Mesenchymal stem cell (in vitro differentiated cells and primary cell): ENCODE data around the gene NDUFS6.
A peak's percentile ranks its signal among the peaks of the same experiment; 100 is the strongest.

Experiments
- DNase-seq: peaks from one replicate; pipeline ENCODE4 v3.0.0-alpha.2; 2013
- H2AFZ ChIP-seq: one replicate; pipeline ENCODE4 v1.6.1; 2013; ENCODE audit warnings: low read depth, mild to moderate bottlenecking, control low read depth, inconsistent platforms, low read length, moderate library complexity
- H2AK5ac ChIP-seq: 2 replicates; pipeline ENCODE4 v1.6.1; 2013; ENCODE audit warnings: low read length, moderate library complexity, mild to moderate bottlenecking, inconsistent platforms; ENCODE audit not compliant: severe bottlenecking
- H2BK120ac ChIP-seq: one replicate; pipeline ENCODE4 v1.6.1; 2013; ENCODE audit warnings: low read depth, mild to moderate bottlenecking, inconsistent platforms, low read length, moderate library complexity
- H2BK12ac ChIP-seq, 2 experiments: one replicate each; pipeline ENCODE4 v1.6.1; 2013; ENCODE audit warnings: inconsistent platforms in 2 of 2, low read length in 2 of 2, mild to moderate bottlenecking in 2 of 2, moderate library complexity in 2 of 2, control low read depth in 1 of 2
- H2BK15ac ChIP-seq: one replicate; pipeline ENCODE4 v1.6.1; 2013; ENCODE audit warnings: mild to moderate bottlenecking, low read depth, inconsistent platforms; ENCODE audit not compliant: poor library complexity, severe bottlenecking
- H2BK5ac ChIP-seq: 2 replicates; pipeline ENCODE4 v1.6.1; 2013; ENCODE audit warnings: low read depth, mild to moderate bottlenecking, low read length, control low read depth, inconsistent platforms; ENCODE audit not compliant: poor library complexity, severe bottlenecking
- H3K14ac ChIP-seq, 2 experiments: one replicate each; pipeline ENCODE4 v1.6.1; 2013; ENCODE audit warnings: inconsistent platforms in 2 of 2, low read length in 2 of 2, control low read depth in 1 of 2, mild to moderate bottlenecking in 1 of 2, moderate library complexity in 1 of 2
- H3K18ac ChIP-seq, 2 experiments: one replicate each; pipeline ENCODE4 v1.6.1; 2013; ENCODE audit warnings: inconsistent platforms in 2 of 2, low read length in 2 of 2, control low read depth in 1 of 2, low read depth in 1 of 2, mild to moderate bottlenecking in 1 of 2
- H3K23ac ChIP-seq, 2 experiments: one replicate each; pipeline ENCODE4 v1.6.1; 2013; ENCODE audit warnings: inconsistent platforms in 2 of 2, low read length in 2 of 2, mild to moderate bottlenecking in 2 of 2, moderate library complexity in 2 of 2, control low read depth in 1 of 2
- H3K27ac ChIP-seq: 2 replicates; pipeline ENCODE4 v1.5.1; 2013; ENCODE audit warnings: mild to moderate bottlenecking, moderate library complexity, low read length, control low read depth, inconsistent platforms; ENCODE audit not compliant: poor library complexity, severe bottlenecking
- H3K27me3 ChIP-seq, 2 experiments: 2 replicates each; pipeline versions ENCODE4 v1.6.1 to v1.7.0; 2013; ENCODE audit warnings: low read length in 2 of 2, mild to moderate bottlenecking in 2 of 2, moderate library complexity in 2 of 2, control low read depth in 1 of 2, inconsistent platforms in 1 of 2; ENCODE audit not compliant: control insufficient read depth in 1 of 2, insufficient read depth in 1 of 2
- H3K36me3 ChIP-seq, 2 experiments: 2 replicates each; pipeline versions ENCODE4 v1.6.1 to v1.7.0; 2013; ENCODE audit warnings: low read length in 2 of 2, control low read depth in 1 of 2, inconsistent platforms in 1 of 2, low read depth in 1 of 2, mild to moderate bottlenecking in 1 of 2; ENCODE audit not compliant: insufficient read depth in 2 of 2, control insufficient read depth in 1 of 2
- H3K4ac ChIP-seq, 2 experiments: one replicate each; pipeline ENCODE4 v1.6.1; 2013; ENCODE audit warnings: inconsistent platforms in 2 of 2, low read length in 2 of 2, mild to moderate bottlenecking in 2 of 2, moderate library complexity in 2 of 2, control low read depth in 1 of 2, low read depth in 1 of 2
- H3K4me1 ChIP-seq: 2 replicates; pipeline ENCODE4 v1.6.1; 2013; ENCODE audit warnings: low read depth, low read length, control low read depth; ENCODE audit not compliant: control insufficient read depth, insufficient read depth
- H3K4me2 ChIP-seq: 2 replicates; pipeline ENCODE4 v1.6.1; 2013; ENCODE audit warnings: low read length, mild to moderate bottlenecking, inconsistent platforms; ENCODE audit not compliant: poor library complexity, severe bottlenecking
- H3K4me3 ChIP-seq, 2 experiments: 2 replicates each; pipeline versions ENCODE4 v1.5.1 to v1.7.0; 2013; ENCODE audit warnings: low read length in 2 of 2, mild to moderate bottlenecking in 2 of 2, control low read depth in 1 of 2, low read depth in 1 of 2; ENCODE audit not compliant: insufficient read depth in 1 of 2
- H3K79me1 ChIP-seq: replicated peaks from 2 replicates; pipeline ENCODE4 v1.6.1; 2013; ENCODE audit warnings: mild to moderate bottlenecking, control low read depth, low read length, inconsistent platforms; ENCODE audit not compliant: poor library complexity, severe bottlenecking
- H3K9ac ChIP-seq: 2 replicates; pipeline ENCODE4 v1.7.0; 2013; ENCODE audit warnings: mild to moderate bottlenecking, low read length, moderate library complexity
- H3K9me3 ChIP-seq: 2 replicates; pipeline ENCODE4 v1.7.0; 2013; ENCODE audit warnings: mild to moderate bottlenecking, low read length; ENCODE audit not compliant: control insufficient read depth
- H4K8ac ChIP-seq: one replicate; pipeline ENCODE4 v1.6.1; 2013; ENCODE audit warnings: inconsistent platforms, mild to moderate bottlenecking, low read length, moderate library complexity
- H4K91ac ChIP-seq: one replicate; pipeline ENCODE4 v1.6.1; 2013; ENCODE audit warnings: mild to moderate bottlenecking, low read length, inconsistent platforms
- WGBS: methylation state at CpG from one replicate; pipeline ENCODE4 v1.1.7; 2013; ENCODE audit warnings: mixed read lengths; 5-methylcytosine and 5-hydroxymethylcytosine counted together

NDUFS6 gene

DNA sequence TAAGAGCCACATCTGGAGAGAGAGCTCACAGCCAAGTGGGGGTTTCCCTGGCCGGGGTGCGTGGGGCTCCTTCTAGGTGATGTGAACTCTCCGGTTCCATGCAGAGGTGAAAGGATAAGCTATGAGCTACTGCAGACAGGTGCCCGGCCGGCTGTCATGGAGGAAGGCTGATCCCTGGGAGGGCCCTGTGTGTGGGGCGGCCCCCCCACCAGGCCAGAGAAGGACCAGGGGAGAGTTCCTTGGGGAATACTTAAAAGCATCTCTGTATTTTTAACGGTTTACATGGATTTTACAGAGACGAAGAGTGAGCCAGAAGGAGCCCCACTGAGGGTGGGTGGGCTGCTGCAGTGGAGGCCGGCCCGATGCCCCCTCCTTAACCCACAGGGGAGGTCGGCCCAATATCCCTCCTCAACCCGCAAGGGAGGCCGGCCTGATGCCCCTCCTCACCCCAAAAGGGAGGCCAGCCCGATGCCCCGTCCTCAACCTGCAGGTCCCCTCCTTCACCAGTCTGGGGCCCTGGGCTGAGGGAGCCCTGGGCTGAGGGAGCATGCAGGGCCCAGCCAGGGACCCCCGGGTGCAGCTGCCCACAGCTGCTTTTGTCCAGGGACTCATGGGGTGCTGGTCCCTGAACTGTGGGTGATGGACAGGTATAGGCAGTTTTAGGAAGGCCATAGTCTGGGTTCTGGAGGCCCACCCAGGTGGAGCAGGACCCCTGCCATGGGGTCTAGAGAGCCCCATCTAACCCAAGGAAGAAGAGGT is 33.5 kb upstream of the NDUFS6 start:
- no peak overlapping the region for H3K9ac ChIP-seq
- no peak overlapping the region for H3K4me3 ChIP-seq
- peaks cover 50 to 58% of the 10 kb centered on the region in 2 experiments for H3K27me3 ChIP-seq
- no peak overlapping the region for H3K4ac ChIP-seq
- DNase-seq, result no peak
- H4K91ac ChIP-seq, result no peak overlapping the region
- H2AK5ac ChIP-seq, result no peak overlapping the region
- no peak overlapping the region for H3K4me2 ChIP-seq
- no peak overlapping the region for H3K27ac ChIP-seq
- H2BK15ac ChIP-seq, result no peak overlapping the region
- H2AFZ ChIP-seq, result no peak overlapping the region
- H3K36me3 ChIP-seq, result no peaks in the 10 kb centered on the region
- no peaks in the 10 kb centered on the region for H3K9me3 ChIP-seq
- no peak overlapping the region for H3K18ac ChIP-seq
- no peak overlapping the region for H3K23ac ChIP-seq
- H2BK12ac ChIP-seq, result no peak overlapping the region
- no peaks in the 10 kb centered on the region for H3K79me1 ChIP-seq
- no peak overlapping the region for H3K14ac ChIP-seq
- peaks cover 3% of the 10 kb centered on the region for H3K4me1 ChIP-seq
- WGBS, result 84% methylated on average over 16 of the region's 16 CpGs
- H2BK120ac ChIP-seq, result no peak overlapping the region
- no peak overlapping the region for H2BK5ac ChIP-seq
- H4K8ac ChIP-seq, result no peak overlapping the region

- H3K9ac ChIP-seq, result no peak overlapping the region
- no peak overlapping the region for H3K14ac ChIP-seq
- H2BK12ac ChIP-seq, result no peak overlapping the region
- no peak overlapping the region for H3K27ac ChIP-seq
- H4K8ac ChIP-seq, result no peak overlapping the region
- no peak for DNase-seq
- no peak overlapping the region for H2BK15ac ChIP-seq
- H3K4ac ChIP-seq, result no peak overlapping the region
- no peak overlapping the region for H2AK5ac ChIP-seq
- H3K4me3 ChIP-seq, result no peak overlapping the region
- no peaks in the 10 kb centered on the region for H3K36me3 ChIP-seq
- WGBS, result 94% methylated on average over 27 of the region's 35 CpGs
- H4K91ac ChIP-seq, result no peak overlapping the region
- no peak overlapping the region for H3K4me2 ChIP-seq
- no peak overlapping the region for H2BK5ac ChIP-seq
- H3K9me3 ChIP-seq, result no peaks in the 10 kb centered on the region
- H3K4me1 ChIP-seq, result peaks cover 3% of the 10 kb centered on the region
- no peak overlapping the region for H3K23ac ChIP-seq
- H2AFZ ChIP-seq, result no peak overlapping the region
- H2BK120ac ChIP-seq, result no peak overlapping the region
- H3K27me3 ChIP-seq, result peaks cover 46 to 51% of the 10 kb centered on the region in 2 experiments
- H3K79me1 ChIP-seq, result no peaks in the 10 kb centered on the region
- no peak overlapping the region for H3K18ac ChIP-seq
Observed at GRCh38 chr5:1768283-1769000, 32.8 kb upstream of the NDUFS6 start.

DNA sequence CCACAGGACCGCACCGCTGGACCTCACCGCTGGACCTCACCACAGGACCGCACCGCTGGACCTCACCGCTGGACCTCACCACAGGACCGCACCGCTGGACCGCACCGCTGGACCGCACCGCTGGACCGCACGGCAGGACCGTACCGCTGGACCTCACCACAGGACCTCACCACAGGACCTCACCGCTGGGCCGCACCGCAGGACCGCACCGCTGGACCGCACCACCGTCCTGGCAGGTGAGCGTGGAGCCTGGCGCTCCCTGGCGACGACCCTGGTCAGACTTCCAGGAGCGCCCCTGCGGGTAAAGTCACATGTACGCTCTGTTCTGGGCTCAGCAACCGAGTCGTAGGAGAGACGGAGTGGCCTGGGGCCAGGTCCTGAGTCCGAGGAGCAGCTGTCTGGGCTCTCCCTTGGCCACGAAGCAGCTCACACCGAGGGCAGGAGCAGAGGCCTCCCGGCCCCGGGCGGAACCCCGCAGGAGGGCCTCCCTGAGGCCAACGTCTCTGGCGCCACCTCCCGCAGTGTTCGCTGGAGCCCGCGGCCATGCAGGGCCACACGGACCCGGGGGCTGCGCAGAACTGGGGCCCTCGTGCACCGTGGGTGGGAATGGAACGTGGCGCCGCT is 32.1 kb upstream of the NDUFS6 start:
- Histone ChIP-seq H3K4me2 (no peak overlapping the region), H3K23ac (no peak overlapping the region), H3K79me1 (no peaks in the 10 kb centered on the region), H3K18ac (peak overlapping the region in 1 of 2 experiments; percentile 57), H4K91ac (no peak overlapping the region), H4K8ac (no peak overlapping the region), H3K9ac (no peak overlapping the region), H3K4ac (no peak overlapping the region), H2BK15ac (no peak overlapping the region), H3K9me3 (no peaks in the 10 kb centered on the region), H3K27me3 (peaks cover 42 to 51% of the 10 kb centered on the region in 2 experiments), H3K27ac (no peak overlapping the region), H3K14ac (no peak overlapping the region), H3K36me3 (no peaks in the 10 kb centered on the region), H3K4me3 (no peak overlapping the region), H2BK12ac (no peak overlapping the region), H2BK120ac (no peak overlapping the region), H2AK5ac (no peak overlapping the region), H3K4me1 (peaks cover 1% of the 10 kb centered on the region), H2BK5ac (no peak overlapping the region), H2AFZ (no peak overlapping the region)
- WGBS, result 90% methylated on average over 49 of the region's 54 CpGs
- DNase-seq, result no peak
